ENCODE results near the gene FBXW7.

The FBXW7 gene

DNA sequence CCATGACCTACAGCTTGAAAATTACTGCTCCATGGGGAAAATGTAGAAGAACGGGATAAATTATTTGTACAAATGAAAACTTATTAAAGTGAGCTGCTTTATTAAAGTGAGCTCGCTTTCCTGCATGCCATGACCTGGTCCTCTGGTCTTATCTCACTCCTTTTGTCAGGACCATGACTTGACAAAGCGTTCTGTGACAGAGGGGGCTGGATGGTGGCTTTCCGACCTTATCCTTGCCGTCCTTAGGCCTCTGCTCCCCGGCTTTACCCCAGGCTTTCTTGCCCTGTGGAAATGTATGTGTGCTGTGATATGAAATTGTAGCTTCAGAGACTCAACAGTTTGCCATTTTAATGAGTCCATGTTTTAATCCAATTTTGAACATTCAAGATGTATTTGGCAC is 44.0 kb upstream of the FBXW7 start:
- H4K91ac ChIP-seq (ENCODE audit: low read length), result no peak overlapping the region
- no peaks in the 10 kb centered on the region for H3K4me1 ChIP-seq (ENCODE audit: control insufficient read depth, insufficient read depth, low read depth, low read length)
- no peaks in the 10 kb centered on the region for H3K27me3 ChIP-seq (ENCODE audit: control insufficient read depth in 1 of 2, insufficient read depth in 1 of 2, low read length in 2 of 2)
- no peak for DNase-seq
- no peak overlapping the region for H2BK120ac ChIP-seq (ENCODE audit: low read depth, low read length)
- no peak overlapping the region for H3K23ac ChIP-seq (ENCODE audit: low read length in 2 of 2)
- no peak overlapping the region for H3K18ac ChIP-seq (ENCODE audit: low read depth in 1 of 2, low read length in 2 of 2)
- no peak overlapping the region for H3K27ac ChIP-seq (ENCODE audit: low read length, poor library complexity, severe bottlenecking)
- no peak overlapping the region for H3K14ac ChIP-seq (ENCODE audit: low read length in 2 of 2)
- H2BK12ac ChIP-seq (ENCODE audit: low read length in 2 of 2), result peak overlapping the region in 1 of 2 experiments; percentile 18
- H3K36me3 ChIP-seq (ENCODE audit: control insufficient read depth in 1 of 2, insufficient read depth in 2 of 2, low read depth in 1 of 2, low read length in 2 of 2), result no peaks in the 10 kb centered on the region
- WGBS, result 91% methylated on average over 6 of the region's 6 CpGs
- H4K8ac ChIP-seq (ENCODE audit: low read length), result no peak overlapping the region
- no peak overlapping the region for H3K4me3 ChIP-seq (ENCODE audit: insufficient read depth in 1 of 2, low read depth in 1 of 2, low read length in 2 of 2)
- H2AK5ac ChIP-seq (ENCODE audit: low read length, severe bottlenecking), result no peak overlapping the region
- no peaks in the 10 kb centered on the region for H3K79me1 ChIP-seq (replicated peaks; ENCODE audit: low read length, poor library complexity, severe bottlenecking)
- H3K4me2 ChIP-seq (ENCODE audit: low read length, poor library complexity, severe bottlenecking), result no peak overlapping the region
- H3K9me3 ChIP-seq (ENCODE audit: control insufficient read depth, low read length), result no peaks in the 10 kb centered on the region
- H2BK15ac ChIP-seq (ENCODE audit: low read depth, poor library complexity, severe bottlenecking), result no peak overlapping the region
- no peak overlapping the region for H3K4ac ChIP-seq (ENCODE audit: low read depth in 1 of 2, low read length in 2 of 2)
- H2BK5ac ChIP-seq (ENCODE audit: low read depth, low read length, poor library complexity, severe bottlenecking), result no peak overlapping the region
- H3K9ac ChIP-seq (ENCODE audit: low read length), result no peak overlapping the region
- H2AFZ ChIP-seq (ENCODE audit: low read depth, low read length), result no peak overlapping the region

DNA sequence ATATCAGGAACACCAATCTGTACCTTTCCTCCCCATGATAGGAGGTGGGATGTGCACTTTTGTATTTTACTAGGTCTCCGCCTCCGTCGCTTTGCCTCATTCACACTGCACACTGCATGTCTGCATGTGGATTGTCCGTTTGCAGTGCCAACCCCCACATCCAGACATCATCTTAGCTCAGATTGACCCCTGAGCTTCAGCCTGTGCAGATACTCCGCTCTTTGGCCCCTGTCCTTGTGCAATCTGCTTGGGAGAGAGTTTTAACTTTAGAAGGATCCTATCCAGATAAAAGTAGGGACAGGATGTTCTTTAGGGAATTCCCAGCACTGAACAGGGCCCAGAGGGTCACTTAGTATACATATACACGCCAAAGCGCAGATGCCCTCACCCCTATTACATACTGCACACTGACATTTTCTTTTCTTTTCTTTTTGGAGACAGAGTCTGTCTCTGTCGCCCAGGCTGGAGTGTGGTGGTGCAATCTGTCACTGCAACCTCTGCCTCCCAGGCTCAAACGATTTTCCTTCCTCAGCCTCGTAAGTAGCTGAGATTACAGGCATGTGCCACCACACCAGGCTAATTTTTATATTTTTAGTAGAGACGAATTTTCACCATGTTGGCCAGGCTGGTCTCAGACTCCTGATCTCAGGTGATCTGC is 43.3 kb upstream of the FBXW7 start:
- Histone ChIP-seq H3K27ac (ENCODE audit: low read length, poor library complexity, severe bottlenecking) (no peak overlapping the region), H3K23ac (ENCODE audit: low read length in 2 of 2) (no peak overlapping the region), H3K27me3 (ENCODE audit: control insufficient read depth in 1 of 2, insufficient read depth in 1 of 2, low read length in 2 of 2) (no peaks in the 10 kb centered on the region), H3K4me2 (ENCODE audit: low read length, poor library complexity, severe bottlenecking) (no peak overlapping the region), H2BK12ac (ENCODE audit: low read length in 2 of 2) (no peak overlapping the region), H3K79me1 (replicated peaks; ENCODE audit: low read length, poor library complexity, severe bottlenecking) (no peaks in the 10 kb centered on the region), H3K4ac (ENCODE audit: low read depth in 1 of 2, low read length in 2 of 2) (no peak overlapping the region), H3K9me3 (ENCODE audit: control insufficient read depth, low read length) (no peaks in the 10 kb centered on the region), H3K4me1 (ENCODE audit: control insufficient read depth, insufficient read depth, low read depth, low read length) (no peaks in the 10 kb centered on the region), H3K9ac (ENCODE audit: low read length) (no peak overlapping the region), H2AK5ac (ENCODE audit: low read length, severe bottlenecking) (no peak overlapping the region), H2BK15ac (ENCODE audit: low read depth, poor library complexity, severe bottlenecking) (no peak overlapping the region), H2BK5ac (ENCODE audit: low read depth, low read length, poor library complexity, severe bottlenecking) (no peak overlapping the region), H3K36me3 (ENCODE audit: control insufficient read depth in 1 of 2, insufficient read depth in 2 of 2, low read depth in 1 of 2, low read length in 2 of 2) (no peaks in the 10 kb centered on the region), H3K4me3 (ENCODE audit: insufficient read depth in 1 of 2, low read depth in 1 of 2, low read length in 2 of 2) (no peak overlapping the region), H4K8ac (ENCODE audit: low read length) (no peak overlapping the region), H3K18ac (ENCODE audit: low read depth in 1 of 2, low read length in 2 of 2) (no peak overlapping the region), H2AFZ (ENCODE audit: low read depth, low read length) (no peak overlapping the region), H4K91ac (ENCODE audit: low read length) (no peak overlapping the region), H2BK120ac (ENCODE audit: low read depth, low read length) (no peak overlapping the region), H3K14ac (ENCODE audit: low read length in 2 of 2) (peak overlapping the region in 1 of 2 experiments; percentile 53)
- DNase-seq, result no peak
- 89% methylated on average over 11 of the region's 11 CpGs for WGBS

DNA sequence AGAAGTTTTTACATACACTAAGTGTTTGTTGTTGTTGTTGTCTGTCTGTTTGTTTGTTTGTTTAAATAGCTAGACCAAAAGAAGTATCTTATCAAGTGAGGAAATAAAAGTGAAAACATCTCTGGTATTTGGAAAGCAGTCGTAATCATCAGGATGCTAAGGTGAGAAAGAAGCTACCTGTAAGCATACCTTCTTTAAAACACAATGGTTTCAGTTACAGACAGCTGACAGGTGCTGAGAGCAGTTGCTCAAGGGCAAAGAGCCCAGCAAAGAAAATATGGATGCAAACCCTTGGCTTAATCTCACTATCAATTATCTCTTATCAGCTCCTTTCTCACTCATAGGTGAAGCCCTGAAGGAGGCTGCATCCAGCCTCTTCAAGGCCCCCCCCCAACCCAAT is 42.8 kb upstream of the FBXW7 start:
- H3K4ac ChIP-seq (ENCODE audit: low read depth in 1 of 2, low read length in 2 of 2), result no peak overlapping the region
- no peak for DNase-seq
- no peak overlapping the region for H4K91ac ChIP-seq (ENCODE audit: low read length)
- H3K4me2 ChIP-seq (ENCODE audit: low read length, poor library complexity, severe bottlenecking), result no peak overlapping the region
- no peak overlapping the region for H2AFZ ChIP-seq (ENCODE audit: low read depth, low read length)
- H3K14ac ChIP-seq (ENCODE audit: low read length in 2 of 2), result no peak overlapping the region
- no peak overlapping the region for H3K27ac ChIP-seq (ENCODE audit: low read length, poor library complexity, severe bottlenecking)
- no peak overlapping the region for H2BK5ac ChIP-seq (ENCODE audit: low read depth, low read length, poor library complexity, severe bottlenecking)
- H3K36me3 ChIP-seq (ENCODE audit: control insufficient read depth in 1 of 2, insufficient read depth in 2 of 2, low read depth in 1 of 2, low read length in 2 of 2), result no peaks in the 10 kb centered on the region
- no peak overlapping the region for H2BK12ac ChIP-seq (ENCODE audit: low read length in 2 of 2)
- no peak overlapping the region for H2BK120ac ChIP-seq (ENCODE audit: low read depth, low read length)
- 63% methylated on average over 1 of the region's 1 CpG for WGBS
- no peak overlapping the region for H3K18ac ChIP-seq (ENCODE audit: low read depth in 1 of 2, low read length in 2 of 2)
- H3K23ac ChIP-seq (ENCODE audit: low read length in 2 of 2), result no peak overlapping the region
- no peak overlapping the region for H3K9ac ChIP-seq (ENCODE audit: low read length)
- no peaks in the 10 kb centered on the region for H3K27me3 ChIP-seq (ENCODE audit: control insufficient read depth in 1 of 2, insufficient read depth in 1 of 2, low read length in 2 of 2)
- no peaks in the 10 kb centered on the region for H3K79me1 ChIP-seq (replicated peaks; ENCODE audit: low read length, poor library complexity, severe bottlenecking)
- H3K9me3 ChIP-seq (ENCODE audit: control insufficient read depth, low read length), result no peaks in the 10 kb centered on the region
- H3K4me1 ChIP-seq (ENCODE audit: control insufficient read depth, insufficient read depth, low read depth, low read length), result no peaks in the 10 kb centered on the region
- no peak overlapping the region for H3K4me3 ChIP-seq (ENCODE audit: insufficient read depth in 1 of 2, low read depth in 1 of 2, low read length in 2 of 2)
- no peak overlapping the region for H4K8ac ChIP-seq (ENCODE audit: low read length)
- H2AK5ac ChIP-seq (ENCODE audit: low read length, severe bottlenecking), result no peak overlapping the region
- H2BK15ac ChIP-seq (ENCODE audit: low read depth, poor library complexity, severe bottlenecking), result no peak overlapping the region

DNA sequence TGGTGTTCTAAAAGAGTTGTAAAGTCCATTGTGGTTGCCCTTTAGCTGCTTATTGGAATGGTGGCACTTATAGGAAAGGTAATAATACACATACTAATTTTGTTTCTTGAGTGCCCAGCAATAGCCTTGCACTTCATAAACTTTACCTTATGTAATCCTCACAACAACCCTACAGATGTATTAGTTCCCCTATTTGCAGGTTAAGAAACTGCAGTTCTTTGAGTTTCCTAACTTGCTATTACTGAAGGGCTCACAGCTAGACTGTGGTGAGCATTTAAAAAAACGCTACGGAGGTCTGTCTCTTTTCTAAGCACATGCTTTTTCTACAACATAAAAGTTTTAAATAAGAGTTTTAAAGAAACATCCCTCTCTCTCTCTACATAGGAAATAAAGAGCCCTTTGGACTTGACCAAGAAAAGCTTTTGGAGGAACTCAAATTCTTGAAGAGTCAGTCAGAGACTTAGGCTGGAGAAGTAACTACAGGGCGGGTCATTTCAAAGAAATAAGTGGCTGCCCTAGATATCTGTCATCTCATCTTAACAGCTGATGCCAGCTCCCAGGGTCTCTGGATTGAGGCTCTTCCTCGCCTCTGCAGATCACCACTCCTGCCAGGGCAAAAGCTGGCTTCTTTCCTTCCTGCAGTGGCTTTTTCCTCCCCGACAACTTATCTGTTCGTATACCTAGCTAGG is 42.0 kb upstream of the FBXW7 start:
- H3K4me3 ChIP-seq (ENCODE audit: insufficient read depth in 1 of 2, low read depth in 1 of 2, low read length in 2 of 2), result no peak overlapping the region
- H2BK12ac ChIP-seq (ENCODE audit: low read length in 2 of 2), result no peak overlapping the region
- H3K79me1 ChIP-seq (replicated peaks; ENCODE audit: low read length, poor library complexity, severe bottlenecking), result no peaks in the 10 kb centered on the region
- no peak overlapping the region for H3K9ac ChIP-seq (ENCODE audit: low read length)
- H3K4me1 ChIP-seq (ENCODE audit: control insufficient read depth, insufficient read depth, low read depth, low read length), result no peaks in the 10 kb centered on the region
- H2BK5ac ChIP-seq (ENCODE audit: low read depth, low read length, poor library complexity, severe bottlenecking), result no peak overlapping the region
- no peak overlapping the region for H4K8ac ChIP-seq (ENCODE audit: low read length)
- H3K4ac ChIP-seq (ENCODE audit: low read depth in 1 of 2, low read length in 2 of 2), result no peak overlapping the region
- no peak for DNase-seq
- H3K4me2 ChIP-seq (ENCODE audit: low read length, poor library complexity, severe bottlenecking), result no peak overlapping the region
- 77% methylated on average over 4 of the region's 6 CpGs for WGBS
- no peaks in the 10 kb centered on the region for H3K27me3 ChIP-seq (ENCODE audit: control insufficient read depth in 1 of 2, insufficient read depth in 1 of 2, low read length in 2 of 2)
- no peak overlapping the region for H3K14ac ChIP-seq (ENCODE audit: low read length in 2 of 2)
- H3K9me3 ChIP-seq (ENCODE audit: control insufficient read depth, low read length), result no peaks in the 10 kb centered on the region
- H3K36me3 ChIP-seq (ENCODE audit: control insufficient read depth in 1 of 2, insufficient read depth in 2 of 2, low read depth in 1 of 2, low read length in 2 of 2), result no peaks in the 10 kb centered on the region
- H3K23ac ChIP-seq (ENCODE audit: low read length in 2 of 2), result no peak overlapping the region
- no peak overlapping the region for H3K27ac ChIP-seq (ENCODE audit: low read length, poor library complexity, severe bottlenecking)
- H2AFZ ChIP-seq (ENCODE audit: low read depth, low read length), result no peak overlapping the region
- H3K18ac ChIP-seq (ENCODE audit: low read depth in 1 of 2, low read length in 2 of 2), result no peak overlapping the region
- no peak overlapping the region for H2BK120ac ChIP-seq (ENCODE audit: low read depth, low read length)
- H2AK5ac ChIP-seq (ENCODE audit: low read length, severe bottlenecking), result no peak overlapping the region
- no peak overlapping the region for H2BK15ac ChIP-seq (ENCODE audit: low read depth, poor library complexity, severe bottlenecking)
- H4K91ac ChIP-seq (ENCODE audit: low read length), result no peak overlapping the region
